Transverse colon (tissue), 4 donors: ENCODE data around the gene HIPK4. TPM values are rescaled to one million over a fixed set of nuclear protein-coding genes. Genes with fewer than 3 reads are reported as not detected.

ENCODE experiments used
- DNase-seq: peaks from one replicate; pipeline ENCODE4 v3.0.0-alpha.2; 2019
- H3K27ac ChIP-seq, 4 donors: fragments of 200-600 bp; sonication (generic); 2 replicates each; pipeline ENCODE4 v1.5.1; 2016 to 2018; ENCODE audit warnings: inconsistent platforms in 4 of 4
- H3K27me3 ChIP-seq: fragments of 200-600 bp; sonication (generic); 2 replicates; pipeline ENCODE4 v1.5.1; 2017; ENCODE audit warnings: inconsistent platforms
- H3K36me3 ChIP-seq, 4 donors: fragments of 200-600 bp; sonication (generic); 2 replicates each; pipeline ENCODE4 v1.5.1; 2017 to 2019; ENCODE audit warnings: inconsistent platforms in 4 of 4
- H3K4me1 ChIP-seq, 4 donors: fragments of 200-600 bp; sonication (generic); 2 replicates each; pipeline ENCODE4 v1.5.1; 2017 to 2020; ENCODE audit warnings: inconsistent platforms in 4 of 4
- H3K4me3 ChIP-seq, 4 donors: fragments of 200-600 bp; sonication (generic); 1 replicate in 1 of 4; 2 replicates in 3 of 4; pipeline versions ENCODE4 v1.5.1 to v1.6.1; 2017 to 2019; ENCODE audit warnings: inconsistent platforms in 4 of 4
- H3K9me3 ChIP-seq, 2 donors: fragments of 200-600 bp; sonication (generic); 2 replicates each; pipeline ENCODE4 v1.5.1; 2017 to 2019; ENCODE audit warnings: inconsistent platforms in 2 of 2
- EP300 ChIP-seq: sonication (generic); formaldehyde crosslinking; IDR thresholded peaks from one replicate; pipeline ENCODE4 v1.6.1; 2017; ENCODE audit warnings: antibody characterized with exemption, low read depth
- POLR2A ChIP-seq: fragments of 450-650 bp; IDR thresholded peaks from one replicate; pipeline ENCODE4 v1.6.1; 2016; ENCODE audit warnings: antibody characterized with exemption, mild to moderate bottlenecking, moderate library complexity
- POLR2AphosphoS5 ChIP-seq, 3 donors: sonication (generic); formaldehyde crosslinking; IDR thresholded peaks; one replicate each; pipeline ENCODE4 v1.6.1; 2016; ENCODE audit warnings: antibody characterized with exemption in 3 of 3
- WGBS, 2 donors: methylation state at CpG; one replicate each; pipeline ENCODE4 v1.1.5; 2018; ENCODE audit warnings: low coverage in 1 of 2; 5-methylcytosine and 5-hydroxymethylcytosine counted together
- in situ Hi-C, 4 donors: fragments of 200-750 bp; cut with MboI; loops; one replicate each; pipeline versions ENCODE4 v1.15.0 to v1.15.1; 2017; ENCODE audit warnings: low sequenced_read_pairs in 3 of 4, low pct_ligation_motif_present in 1 of 4, low pct_unique_long_range_greater_than_20kb in 1 of 4
- intact Hi-C: fragments of 100-400 bp; cut with DNase I; formaldehyde crosslinking; loops from one replicate; pipeline ENCODE4 v1.15.1; 2023; ENCODE audit warnings: low total_unique reads
- total RNA-seq, 4 donors: library from RNA; depleted of rRNA; stranded (reverse); fragments of >200 nt; gene quantifications; one replicate each; pipeline ENCODE4 v1.1.0, GENCODE V29; 2016
- TF ChIP-seq, protein P1 (sequence below), 5 experiments: fragments of 200-600 bp in 3 of 5; fragments of 450-650 bp in 2 of 5; sonication (generic) in 3 of 5; IDR thresholded peaks; 1 replicate in 2 of 5; 2 replicates in 3 of 5; pipeline ENCODE4 v1.5.1; 2016 to 2017; ENCODE audit warnings: antibody characterized with exemption in 5 of 5, inconsistent platforms in 3 of 5, mild to moderate bottlenecking in 2 of 5, moderate library complexity in 1 of 5

Gene HIPK4
- total RNA-seq, 4 donors from 2014 or later, result 0.48 TPM; not detected in 3

GRCh38 chr19:40339018-40339728 lies 50.8 kb downstream of the HIPK4 start:
- whole genome bisulfite sequencing, 2 donors, result 91 to 100% methylated on average over 3 to 4 of the region's 4 CpGs
- no peaks in the 10 kb centered on the region for H3K4me1 ChIP-seq
- TF ChIP-seq POLR2A, result no peak
- TF ChIP-seq POLR2AphosphoS5 (IDR thresholded peaks at IDR 0.05), result no peak
- no peak for TF ChIP-seq EP300
- TF ChIP-seq, protein P1, sequence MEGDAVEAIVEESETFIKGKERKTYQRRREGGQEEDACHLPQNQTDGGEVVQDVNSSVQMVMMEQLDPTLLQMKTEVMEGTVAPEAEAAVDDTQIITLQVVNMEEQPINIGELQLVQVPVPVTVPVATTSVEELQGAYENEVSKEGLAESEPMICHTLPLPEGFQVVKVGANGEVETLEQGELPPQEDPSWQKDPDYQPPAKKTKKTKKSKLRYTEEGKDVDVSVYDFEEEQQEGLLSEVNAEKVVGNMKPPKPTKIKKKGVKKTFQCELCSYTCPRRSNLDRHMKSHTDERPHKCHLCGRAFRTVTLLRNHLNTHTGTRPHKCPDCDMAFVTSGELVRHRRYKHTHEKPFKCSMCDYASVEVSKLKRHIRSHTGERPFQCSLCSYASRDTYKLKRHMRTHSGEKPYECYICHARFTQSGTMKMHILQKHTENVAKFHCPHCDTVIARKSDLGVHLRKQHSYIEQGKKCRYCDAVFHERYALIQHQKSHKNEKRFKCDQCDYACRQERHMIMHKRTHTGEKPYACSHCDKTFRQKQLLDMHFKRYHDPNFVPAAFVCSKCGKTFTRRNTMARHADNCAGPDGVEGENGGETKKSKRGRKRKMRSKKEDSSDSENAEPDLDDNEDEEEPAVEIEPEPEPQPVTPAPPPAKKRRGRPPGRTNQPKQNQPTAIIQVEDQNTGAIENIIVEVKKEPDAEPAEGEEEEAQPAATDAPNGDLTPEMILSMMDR (IDR thresholded peaks at IDR 0.05), result no peak
- no peak overlapping the region for H3K4me3 ChIP-seq
- H3K27me3 ChIP-seq, result no peaks in the 10 kb centered on the region
- H3K27ac ChIP-seq, result no peak overlapping the region
- in situ Hi-C loops, result no loop called here
- no peak for DNase-seq
- no peaks in the 10 kb centered on the region for H3K9me3 ChIP-seq
- H3K36me3 ChIP-seq, result peaks cover 0 to 5% (median 2%) of the 10 kb centered on the region in 4 donors
- intact Hi-C loops, result no loop called here

DNA sequence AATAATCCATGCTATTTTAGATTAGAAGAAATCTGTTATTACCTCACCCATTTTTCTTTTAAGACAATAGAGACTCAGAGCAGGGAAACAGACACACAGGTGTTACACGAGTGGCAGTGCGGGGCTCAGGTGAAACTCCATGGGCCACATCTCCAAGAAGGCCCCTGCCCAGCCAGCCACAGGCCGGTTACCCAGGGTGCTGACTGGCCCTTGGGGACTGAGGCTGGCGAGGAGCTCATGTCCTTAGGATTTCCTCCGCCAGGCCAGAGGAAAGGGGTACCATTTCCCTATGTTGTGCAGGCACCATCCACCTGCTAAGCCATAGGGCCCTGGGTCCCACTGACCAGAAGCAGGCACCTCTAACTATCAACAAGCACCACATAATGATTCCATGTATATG lies 52.4 kb downstream of the HIPK4 start:
- no peak overlapping the region for H3K4me3 ChIP-seq
- H3K4me1 ChIP-seq, result no peaks in the 10 kb centered on the region
- H3K9me3 ChIP-seq, result no peaks in the 10 kb centered on the region
- 91% methylated on average over 5 of the region's 5 CpGs; no CpG with 5 or more reads in 1 of the 2 donors for WGBS, 2 donors
- no peak for DNase-seq
- TF ChIP-seq, protein P1 (IDR thresholded peaks at IDR 0.05), result no peak
- no peak for TF ChIP-seq EP300
- TF ChIP-seq POLR2AphosphoS5 (IDR thresholded peaks at IDR 0.05), result no peak
- no peak for TF ChIP-seq POLR2A
- H3K27ac ChIP-seq, result no peak overlapping the region
- intact Hi-C loops (no loop called here), in situ Hi-C loops (no loop called here)
- H3K27me3 ChIP-seq, result no peaks in the 10 kb centered on the region
- peaks cover 0 to 16% (median 8%) of the 10 kb centered on the region in 4 donors for H3K36me3 ChIP-seq

- in situ Hi-C loops (no loop called here), intact Hi-C loops (no loop called here)
- Histone ChIP-seq H3K27me3 (no peaks in the 10 kb centered on the region), H3K36me3 (peaks cover 0 to 21% (median 9%) of the 10 kb centered on the region in 4 donors), H3K4me1 (no peaks in the 10 kb centered on the region), H3K4me3 (no peak overlapping the region), H3K9me3 (no peaks in the 10 kb centered on the region), H3K27ac (no peak overlapping the region)
- WGBS, 2 donors, result 89 to 100% methylated on average over 1 to 2 of the region's 2 CpGs
- no peak for DNase-seq
- TF ChIP-seq, protein P1 (IDR thresholded peaks at IDR 0.05), result no peak
- no peak for TF ChIP-seq POLR2A
- TF ChIP-seq POLR2AphosphoS5 (IDR thresholded peaks at IDR 0.05), result no peak
- no peak for TF ChIP-seq EP300
These were observed 52.9 kb downstream of the HIPK4 start for GRCh38 chr19:40337107-40337506.

- DNase-seq, result no peak
- H3K36me3 ChIP-seq, result peaks cover 0 to 26% (median 12%) of the 10 kb centered on the region in 4 donors
- no peak for TF ChIP-seq POLR2AphosphoS5 (IDR thresholded peaks at IDR 0.05)
- TF ChIP-seq POLR2A, result no peak
- TF ChIP-seq, protein P1 (IDR thresholded peaks at IDR 0.05), result no peak
- TF ChIP-seq EP300, result no peak
- H3K27ac ChIP-seq, result no peak overlapping the region
- 94% methylated on average over 2 of the region's 2 CpGs; no CpG with 5 or more reads in 1 of the 2 donors for WGBS, 2 donors
- intact Hi-C loops (no loop called here), in situ Hi-C loops (no loop called here)
- no peaks in the 10 kb centered on the region for H3K27me3 ChIP-seq
- H3K4me1 ChIP-seq, result no peaks in the 10 kb centered on the region
- no peaks in the 10 kb centered on the region for H3K9me3 ChIP-seq
- no peak overlapping the region for H3K4me3 ChIP-seq
These were observed 53.4 kb downstream of the HIPK4 start for GRCh38 chr19:40336601-40336900.
